Iris pigment epithelial cell (primary cell): Measurements from ENCODE around the gene TCP11L2.
"Not testable (repeated sequence)": the region's sequence is repeated elsewhere in the genome, so short reads cannot be mapped to it uniquely, and the experiment has no call there.

ENCODE experiments used
- DNase-seq: peaks from one replicate; pipeline ENCODE4 v3.0.0-alpha.2; 2011; ENCODE audit warnings: low read depth

TCP11L2 gene

GRCh38 chr12:106284358-106285105 is 18.0 kb upstream of the TCP11L2 start:
- no peak for DNase-seq

GRCh38 chr12:106285982-106286381 is 16.6 kb upstream of the TCP11L2 start:
- DNase-seq, result no peak

GRCh38 chr12:106286576-106287162 is 15.9 kb upstream of the TCP11L2 start:
- DNase-seq, result not testable (repeated sequence)

DNA sequence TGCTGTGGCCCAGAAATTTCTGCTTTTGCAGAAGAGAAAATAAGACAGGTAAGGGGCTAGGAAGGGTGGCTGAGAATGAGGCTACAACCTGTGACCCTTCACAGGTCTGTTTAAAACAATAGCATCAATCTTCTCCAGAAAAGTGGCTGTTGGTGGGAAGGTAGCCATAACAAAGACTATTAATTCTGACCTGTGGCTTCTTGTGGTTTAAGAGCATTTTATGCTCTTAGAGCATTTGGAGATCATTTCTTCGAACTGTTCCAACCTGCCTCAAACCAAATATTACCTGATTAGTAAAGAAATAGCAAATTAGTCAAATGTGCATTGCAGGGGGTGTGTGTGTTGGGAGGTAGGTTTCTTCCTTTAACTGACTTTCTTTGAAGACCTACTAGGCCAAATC is 15.2 kb upstream of the TCP11L2 start:
- no peak for DNase-seq

GRCh38 chr12:106288101-106288493 is 14.4 kb upstream of the TCP11L2 start:
- no peak for DNase-seq

- DNase-seq, result peak; percentile 97
Measured at GRCh38 chr12:106288494-106289195, 13.9 kb upstream of the TCP11L2 start.

GRCh38 chr12:106289196-106289681 is 13.3 kb upstream of the TCP11L2 start:
- DNase-seq, result peak; percentile 49

- no peak for DNase-seq
Measured at GRCh38 chr12:106290666-106291065, 11.9 kb upstream of the TCP11L2 start.

DNA sequence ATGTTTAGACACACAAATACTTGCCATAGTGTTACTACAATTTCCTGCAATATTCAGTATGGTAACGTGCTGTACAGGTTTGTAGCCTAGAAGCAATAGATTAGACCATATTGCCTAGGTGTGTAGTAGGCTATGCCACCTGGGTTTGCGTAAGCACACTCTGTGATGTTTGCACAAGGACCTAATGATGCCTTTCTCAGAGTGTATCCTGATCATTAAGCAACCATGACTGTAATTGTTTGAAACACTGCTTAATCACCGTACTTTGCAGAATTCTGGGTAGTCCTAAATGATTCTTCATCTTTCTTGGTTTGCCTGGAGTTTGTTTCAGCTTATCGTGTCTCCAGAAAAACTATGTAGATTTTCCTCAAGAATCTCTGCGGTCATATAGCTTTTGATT is 11.2 kb upstream of the TCP11L2 start:
- DNase-seq, result no peak

- no peak for DNase-seq
Measured at GRCh38 chr12:106292339-106292738, 10.2 kb upstream of the TCP11L2 start.

DNA sequence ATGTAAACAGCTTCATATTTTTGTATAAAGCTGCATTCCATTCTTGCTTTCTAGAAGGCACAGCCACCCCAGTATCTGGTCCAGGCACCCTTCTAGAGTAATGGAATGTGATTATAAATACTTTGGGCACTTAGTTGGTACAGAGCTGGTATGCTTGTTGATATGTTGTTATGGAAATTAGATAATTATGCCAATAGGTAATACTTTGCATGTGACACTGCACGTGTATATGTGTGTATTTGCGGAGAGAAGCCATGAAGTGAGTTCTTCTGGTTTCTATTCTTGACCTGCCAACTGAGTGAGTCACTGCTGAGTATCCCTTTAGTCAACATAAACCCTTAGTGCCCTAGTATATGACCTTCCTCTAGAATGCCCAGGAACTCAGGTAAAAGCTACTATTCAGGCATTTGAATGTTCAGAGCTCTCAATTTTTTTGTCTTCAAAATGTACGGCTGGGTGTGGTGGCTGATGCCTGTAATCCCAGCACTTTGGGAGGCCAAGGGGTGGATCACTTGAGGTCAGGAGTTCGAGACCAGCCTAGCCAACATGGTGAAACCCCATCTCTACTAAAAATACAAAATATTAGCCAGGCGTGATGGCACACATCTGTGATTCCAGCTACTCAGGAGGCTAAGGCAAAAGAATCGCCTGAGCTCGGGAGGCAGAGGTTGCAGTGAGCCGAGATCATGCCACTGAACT is 6.2 kb upstream of the TCP11L2 start:
- peak; percentile 73 for DNase-seq

- DNase-seq, result no peak
Measured at GRCh38 chr12:106297075-106297474, 5.5 kb upstream of the TCP11L2 start.

DNA sequence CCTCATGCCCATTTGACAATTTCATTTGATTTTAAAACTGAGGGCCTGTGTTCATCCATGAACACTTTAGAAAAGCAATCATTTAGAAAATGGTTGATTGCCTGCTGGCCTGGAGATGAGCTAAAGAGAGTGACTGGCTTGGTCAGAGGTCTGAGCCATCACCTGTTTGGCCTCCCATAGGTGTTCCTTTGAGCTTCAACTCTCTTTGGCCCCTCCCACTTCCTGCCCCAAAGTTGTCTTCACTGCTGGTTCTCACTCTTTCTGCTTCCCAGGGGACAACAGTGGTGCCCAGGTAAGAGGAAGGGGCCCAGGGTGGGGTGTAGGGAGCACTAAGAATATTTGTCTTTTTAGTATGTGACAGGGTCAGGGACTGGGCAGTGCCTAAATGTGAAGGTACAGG is 4.9 kb upstream of the TCP11L2 start:
- no peak for DNase-seq

- no peak for DNase-seq
Measured at GRCh38 chr12:106299202-106299774, 3.2 kb upstream of the TCP11L2 start.

DNA sequence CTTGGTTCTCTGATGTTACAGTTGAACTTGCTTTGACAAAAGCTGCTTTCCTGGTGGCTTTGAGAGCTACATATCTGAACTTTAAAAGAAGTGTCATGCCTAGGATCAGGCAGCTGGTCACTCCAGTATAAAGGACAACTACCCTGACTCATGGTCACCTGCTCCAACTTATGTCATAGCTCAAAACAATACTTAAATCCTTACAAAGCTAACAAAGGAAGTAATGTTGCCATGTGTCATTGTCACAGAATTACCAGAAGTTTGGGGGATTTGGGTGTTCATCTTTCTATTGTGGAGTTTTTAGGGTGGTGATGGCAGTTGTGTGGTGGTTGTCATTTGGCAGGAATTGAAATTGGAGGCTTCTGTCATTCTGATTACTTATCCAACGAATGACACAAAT is 1.8 kb upstream of the TCP11L2 start:
- DNase-seq, result no peak

DNA sequence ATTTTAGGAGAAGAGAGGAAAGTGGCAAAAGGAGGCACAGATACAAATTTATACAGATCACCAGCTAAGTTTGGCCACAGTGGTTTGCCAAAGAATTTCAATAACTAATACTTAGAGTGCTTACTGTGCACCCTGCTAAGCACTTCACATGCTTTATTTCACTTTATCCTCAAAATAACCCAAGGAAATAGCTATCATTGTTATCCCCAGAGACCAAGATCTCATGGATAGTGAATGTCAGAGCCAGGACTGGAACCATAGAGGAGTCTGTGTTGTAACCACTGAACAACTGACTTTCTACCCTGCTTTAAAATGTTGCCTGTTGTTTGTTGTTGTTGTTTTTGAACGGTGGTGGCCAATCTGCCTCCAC is 1.3 kb upstream of the TCP11L2 start:
- DNase-seq, result no peak

DNA sequence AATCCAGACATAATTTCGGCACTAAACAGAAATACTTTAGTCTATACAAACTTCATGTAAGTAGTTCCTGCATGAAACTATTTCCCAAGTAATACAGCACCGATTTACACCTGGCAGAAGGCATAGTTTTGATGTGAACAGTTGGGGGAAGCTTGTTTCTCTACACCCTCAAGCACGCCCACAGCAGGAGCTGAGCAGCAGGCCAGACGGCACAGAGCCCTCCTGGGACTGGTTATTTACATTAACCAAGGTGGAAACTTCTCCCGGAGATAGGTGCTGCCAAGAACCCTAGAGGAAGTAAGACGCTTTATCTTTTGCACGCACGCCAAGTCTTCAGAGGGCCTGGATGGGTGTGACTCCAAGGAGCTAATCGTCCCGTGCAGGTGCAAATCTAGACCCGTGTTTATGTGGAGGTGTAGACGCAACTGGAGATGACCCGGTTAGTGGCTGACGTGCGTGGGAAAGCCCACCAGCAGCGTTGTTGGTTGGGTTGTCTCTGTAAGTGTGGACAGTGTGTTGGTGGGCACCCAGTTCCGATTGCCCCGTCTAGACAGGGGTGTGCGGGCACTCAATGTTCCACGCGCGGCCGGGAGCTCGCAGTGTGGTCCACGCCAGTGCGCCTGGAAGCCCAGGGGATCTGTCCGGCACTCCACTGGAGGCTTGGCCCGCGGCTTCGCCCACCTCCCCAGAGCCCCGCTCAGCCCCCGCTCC is 767 bp upstream of the TCP11L2 start:
- DNase-seq, result peak; percentile 56

DNA sequence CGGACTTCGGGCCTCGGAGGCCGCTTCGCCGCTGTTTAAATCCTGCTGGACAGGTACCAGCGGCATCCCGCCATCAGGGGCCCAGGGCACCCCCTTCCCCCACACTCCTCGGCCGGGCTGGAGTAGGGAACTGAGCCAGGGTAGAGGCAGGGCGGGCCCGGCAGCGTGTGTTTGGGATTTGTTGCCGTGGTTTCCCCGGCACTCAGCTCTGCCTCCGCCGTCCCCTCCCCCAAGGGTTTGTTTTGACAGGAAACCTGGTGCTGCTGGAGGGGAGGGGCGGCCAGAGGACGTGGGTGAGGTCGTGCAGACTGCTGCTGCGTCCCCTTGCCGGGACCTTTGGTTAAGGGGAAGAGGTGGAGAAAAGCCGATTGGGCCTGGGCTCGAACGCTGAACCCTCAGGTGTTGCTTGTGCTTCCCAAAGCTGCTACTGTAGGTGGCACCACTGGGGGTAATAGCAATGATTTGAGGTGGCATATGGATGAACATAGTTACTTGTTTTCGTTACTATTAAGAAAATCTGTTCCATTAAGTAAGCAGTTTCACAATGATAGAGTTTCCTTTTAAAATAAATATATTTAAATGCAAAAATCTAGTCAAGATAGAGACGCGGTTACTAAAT is 778 bp downstream of the TCP11L2 start:
- peak; percentile 77 for DNase-seq

- no peak for DNase-seq
Measured at GRCh38 chr12:106304001-106304421, 1.5 kb downstream of the TCP11L2 start.

DNA sequence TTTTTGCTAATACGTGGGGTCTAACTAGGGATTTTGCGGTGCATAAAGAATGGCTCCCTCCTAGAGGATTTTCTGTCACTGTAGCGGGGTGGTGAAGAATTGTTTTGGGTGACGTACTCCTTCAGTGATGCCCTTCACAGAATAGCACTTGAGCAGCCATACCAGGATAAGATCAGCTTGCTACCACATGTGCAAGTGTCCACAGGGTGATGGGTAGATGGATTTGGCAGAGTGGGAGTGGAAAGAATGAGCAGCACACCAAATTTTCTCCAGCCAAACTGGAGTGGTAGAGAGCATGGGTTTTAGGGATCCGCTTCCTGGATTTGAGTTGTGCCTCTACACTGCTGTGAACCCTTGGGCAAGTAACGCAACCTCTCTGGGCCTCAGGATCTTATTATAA is 2.3 kb downstream of the TCP11L2 start:
- DNase-seq, result no peak

GRCh38 chr12:106305376-106305775 is 2.8 kb downstream of the TCP11L2 start:
- no peak for DNase-seq
